GM10847 (cell line): ENCODE measurements around the gene MYL12A.

Experiments used
- POLR2A ChIP-seq: IDR thresholded peaks from 2 replicates; pipeline ENCODE4 v1.6.1; 2011; ENCODE audit not compliant: insufficient read length; ENCODE audit errors: extremely low read depth

MYL12A gene

GRCh38 chr18:3246635-3247239, 864 bp upstream of the MYL12A start:
- TF ChIP-seq POLR2A = no peak

- no peak for TF ChIP-seq POLR2A
These were observed 559 bp downstream of the MYL12A start for GRCh38 chr18:3248062-3248657.

- no peak for TF ChIP-seq POLR2A
These were observed 1.2 kb downstream of the MYL12A start for GRCh38 chr18:3248658-3249359.

- no peak for TF ChIP-seq POLR2A
These were observed 2.9 kb downstream of the MYL12A start for GRCh38 chr18:3250237-3251107.

GRCh38 chr18:3251249-3251962, 3.8 kb downstream of the MYL12A start:
- TF ChIP-seq POLR2A = no peak

- no peak for TF ChIP-seq POLR2A
These were observed 4.3 kb downstream of the MYL12A start for GRCh38 chr18:3251963-3252277.

GRCh38 chr18:3252843-3253242, 5.2 kb downstream of the MYL12A start:
- no peak for TF ChIP-seq POLR2A

GRCh38 chr18:3254725-3255124, 7.1 kb downstream of the MYL12A start:
- no peak for TF ChIP-seq POLR2A

- no peak for TF ChIP-seq POLR2A
These were observed 8.1 kb downstream of the MYL12A start for GRCh38 chr18:3255611-3256165.

- TF ChIP-seq POLR2A = no peak
These were observed 9.4 kb downstream of the MYL12A start for GRCh38 chr18:3256693-3257626.

GRCh38 chr18:3257627-3258120, 10.1 kb downstream of the MYL12A start:
- no peak for TF ChIP-seq POLR2A

- no peak for TF ChIP-seq POLR2A
These were observed 13.4 kb downstream of the MYL12A start for GRCh38 chr18:3260995-3261372.

- TF ChIP-seq POLR2A = peak; percentile 84
These were observed 14.0 kb downstream of the MYL12A start, which contains the start of gene MYL12B for GRCh38 chr18:3261373-3262233. TSS of gene MYL12B (plus strand) at chr18:3262133. CDS start at chr18:3272899, 10,766 bp downstream.
